ENCODE data around the gene RHBDD3.

Gene RHBDD3

DNA sequence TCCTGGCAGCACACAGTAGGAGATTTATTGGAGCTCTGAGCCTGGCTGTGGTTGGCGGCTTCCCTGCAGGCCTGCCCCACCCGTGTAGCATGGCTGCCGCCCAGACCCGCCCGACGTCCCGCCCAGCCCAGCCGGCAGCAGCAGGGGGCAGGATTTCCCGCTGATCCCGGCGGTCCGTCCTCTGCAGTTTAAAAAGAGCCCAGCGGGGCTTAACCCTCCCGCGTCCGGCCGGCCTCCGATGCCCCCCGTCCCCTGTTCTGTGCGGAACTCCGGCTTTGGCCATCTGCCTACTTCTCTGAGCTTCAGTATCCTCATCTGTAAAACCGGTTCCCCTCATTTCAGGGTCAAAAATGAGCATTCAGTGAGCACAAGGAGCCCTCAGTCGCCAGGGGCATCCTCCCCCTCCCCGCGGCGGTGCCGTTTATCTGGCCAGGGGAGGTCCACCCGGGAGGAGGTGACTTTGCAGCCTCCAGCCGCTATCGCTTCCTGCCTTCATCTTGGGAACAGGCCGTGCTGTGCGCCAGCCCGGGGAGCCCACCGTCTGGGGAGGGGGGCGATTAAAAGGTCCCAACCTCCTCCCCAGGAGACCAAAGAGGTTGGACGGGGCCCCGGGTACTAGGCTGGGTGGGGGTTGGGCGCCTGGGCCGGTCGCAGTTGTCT, 38.5 kb upstream of the RHBDD3 start, which contains the start of gene GAS2L1:
TSS of gene GAS2L1 (plus strand) at position 476 of the 660 bp plus-strand sequence. CDS start 1,456 bp downstream, outside the sequence.
- peak; percentile 46 for DNase-seq

DNA sequence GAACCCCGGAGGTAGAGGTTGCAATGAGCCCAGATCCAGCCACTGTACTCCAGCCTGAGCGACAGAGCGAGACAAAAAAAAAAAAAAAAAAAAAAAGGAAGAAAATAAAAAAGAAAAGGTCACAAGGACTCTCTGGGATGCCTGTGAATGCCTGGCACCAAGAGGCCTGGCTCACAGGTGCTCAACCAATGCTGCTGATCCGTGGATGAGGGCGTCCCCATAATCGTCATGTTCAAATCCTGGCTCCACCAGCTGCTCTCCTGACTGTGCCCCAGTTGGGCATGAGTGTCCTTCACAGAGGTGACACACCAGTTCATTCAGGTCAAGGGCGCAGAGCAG, 38.0 kb upstream of the RHBDD3 start:
- no peak for DNase-seq

DNA sequence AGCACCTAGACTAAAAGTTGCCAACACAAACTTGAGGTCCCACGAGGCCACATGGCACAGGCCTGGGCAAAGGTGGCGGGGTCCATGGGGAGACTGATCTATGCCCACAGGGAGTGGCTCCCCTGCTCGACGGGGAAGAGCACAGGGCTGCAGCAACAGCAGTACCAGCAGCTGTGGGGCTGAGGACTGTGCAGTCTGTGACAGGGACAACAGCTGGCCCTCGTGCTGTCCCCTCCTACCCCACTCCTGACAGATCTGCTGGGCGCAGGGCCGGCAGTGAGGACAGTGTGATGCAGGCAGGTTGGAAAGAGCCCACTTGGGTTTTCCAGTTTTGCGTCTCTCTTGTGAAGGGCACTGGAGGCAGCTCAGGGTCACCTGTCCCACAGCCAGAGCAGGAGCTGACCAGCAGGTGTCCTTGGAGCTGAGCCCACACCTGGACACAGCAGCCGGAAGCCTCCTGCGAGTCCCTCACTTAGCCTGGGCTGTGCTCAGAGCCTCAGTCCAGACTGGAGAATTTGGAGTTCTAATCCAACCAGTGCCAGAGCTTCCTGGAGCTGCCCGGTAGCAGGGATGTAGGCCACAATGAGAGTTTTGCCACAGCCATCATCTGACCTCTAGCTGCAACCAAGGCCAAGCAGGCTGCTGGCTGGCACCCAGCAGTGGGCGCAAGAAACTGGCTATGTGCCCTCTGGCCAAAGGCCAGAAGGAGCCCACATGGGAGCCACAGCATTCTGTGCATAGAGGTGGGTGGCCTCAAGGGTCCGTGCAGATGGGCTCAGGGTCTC, 35.1 kb upstream of the RHBDD3 start:
- DNase-seq = no peak

DNA sequence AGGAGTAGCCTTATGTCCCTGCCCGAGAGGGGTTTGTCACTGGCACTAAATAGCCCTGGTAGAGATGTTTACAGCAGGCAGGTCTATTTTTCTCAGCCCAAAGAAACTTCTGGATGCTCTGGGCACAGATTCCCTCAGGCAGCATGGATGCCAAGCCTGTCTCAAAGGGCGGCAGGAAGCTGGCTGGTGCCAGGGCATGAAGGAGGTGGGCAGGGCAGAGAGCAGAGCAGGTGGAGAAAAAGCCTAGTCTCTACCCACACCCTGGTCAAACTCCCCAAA, 34.6 kb upstream of the RHBDD3 start:
- DNase-seq = no peak

DNA sequence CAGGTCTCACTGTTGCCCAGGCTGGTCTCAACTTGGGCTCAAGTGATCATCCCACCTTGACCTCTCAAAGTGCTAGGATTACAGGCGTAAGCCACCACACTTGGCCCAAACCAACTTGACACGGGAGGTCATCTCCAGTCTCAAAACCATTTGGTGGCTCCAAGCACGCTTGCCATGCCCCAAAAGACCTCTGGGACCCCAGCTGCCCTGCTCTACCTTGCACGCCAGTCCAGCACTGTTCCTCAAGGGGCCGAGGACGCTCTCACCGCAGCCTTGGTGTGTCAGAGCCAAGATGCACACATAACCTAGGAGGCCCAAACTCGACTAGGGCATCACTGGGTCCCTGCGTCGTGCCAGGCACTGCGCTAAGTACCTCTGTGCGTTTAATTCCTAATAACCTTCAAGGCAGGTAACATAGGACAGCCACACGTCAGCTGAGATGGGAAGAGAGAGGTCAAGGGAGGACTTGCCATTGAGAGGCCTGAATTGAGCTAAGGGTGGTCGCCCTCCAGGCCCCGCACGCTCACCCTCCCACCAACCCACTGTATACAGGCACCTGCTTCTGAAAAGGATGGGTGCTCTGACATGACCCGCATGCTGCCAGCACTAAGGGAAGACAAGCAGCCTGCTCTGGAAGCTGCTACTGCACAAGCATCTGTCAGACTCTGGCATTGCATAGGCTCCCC, 34.1 kb upstream of the RHBDD3 start:
- no peak for DNase-seq

DNA sequence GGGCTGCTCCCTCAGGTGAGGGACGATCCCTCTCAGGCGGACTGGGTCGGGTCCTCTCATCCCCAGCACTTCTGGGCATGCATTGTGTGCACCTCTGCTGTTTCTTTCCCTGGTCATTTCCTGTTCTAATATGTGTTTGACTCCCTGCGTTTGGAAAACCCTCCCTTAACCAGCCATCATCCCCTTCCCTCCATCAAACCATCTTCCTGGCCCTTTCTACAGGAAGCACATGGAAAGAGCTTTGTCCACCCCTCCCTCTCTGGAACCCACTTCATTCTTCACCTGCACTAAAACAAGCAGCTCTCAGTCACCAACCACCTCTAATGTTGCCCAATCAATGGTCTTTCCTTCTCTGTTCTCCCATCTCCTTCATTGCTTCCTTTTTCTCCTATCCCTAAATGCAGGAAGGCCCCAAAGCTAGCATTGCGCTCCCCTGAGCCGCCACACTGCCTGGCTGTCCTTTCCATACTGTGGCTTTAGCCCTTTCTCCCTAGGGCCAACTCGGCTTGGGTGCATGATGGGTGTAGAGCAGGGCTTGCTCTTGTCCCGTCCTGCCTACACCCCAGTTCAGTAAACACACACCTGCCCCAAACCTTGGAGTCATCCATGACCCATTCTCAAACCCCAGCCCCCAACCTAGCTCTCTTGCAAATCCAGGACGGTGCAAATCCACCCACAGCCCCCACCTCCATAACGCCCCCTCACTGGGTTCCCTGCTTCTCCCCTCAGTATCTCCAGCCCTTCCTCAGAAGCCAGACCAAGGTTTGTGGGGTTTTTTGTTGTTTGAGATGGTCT, 33.2 kb upstream of the RHBDD3 start:
- DNase-seq = no peak

DNA sequence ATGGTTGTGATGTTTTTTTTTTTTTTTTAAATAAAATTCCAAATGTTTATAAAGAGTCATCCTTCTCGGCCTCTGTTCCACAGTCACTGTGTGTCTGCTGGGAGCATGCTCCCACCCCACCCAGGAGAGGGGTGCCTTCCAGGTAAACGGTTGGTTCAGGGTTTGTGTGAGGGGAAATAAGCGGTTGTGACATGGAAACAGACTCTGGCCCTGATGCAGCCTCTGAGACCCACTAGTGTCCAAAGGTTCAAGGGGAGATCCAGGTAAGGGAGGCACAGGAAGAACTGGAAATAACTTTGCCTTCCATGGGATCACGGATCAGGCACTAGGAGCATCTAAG, 32.7 kb upstream of the RHBDD3 start:
- no peak for DNase-seq

DNA sequence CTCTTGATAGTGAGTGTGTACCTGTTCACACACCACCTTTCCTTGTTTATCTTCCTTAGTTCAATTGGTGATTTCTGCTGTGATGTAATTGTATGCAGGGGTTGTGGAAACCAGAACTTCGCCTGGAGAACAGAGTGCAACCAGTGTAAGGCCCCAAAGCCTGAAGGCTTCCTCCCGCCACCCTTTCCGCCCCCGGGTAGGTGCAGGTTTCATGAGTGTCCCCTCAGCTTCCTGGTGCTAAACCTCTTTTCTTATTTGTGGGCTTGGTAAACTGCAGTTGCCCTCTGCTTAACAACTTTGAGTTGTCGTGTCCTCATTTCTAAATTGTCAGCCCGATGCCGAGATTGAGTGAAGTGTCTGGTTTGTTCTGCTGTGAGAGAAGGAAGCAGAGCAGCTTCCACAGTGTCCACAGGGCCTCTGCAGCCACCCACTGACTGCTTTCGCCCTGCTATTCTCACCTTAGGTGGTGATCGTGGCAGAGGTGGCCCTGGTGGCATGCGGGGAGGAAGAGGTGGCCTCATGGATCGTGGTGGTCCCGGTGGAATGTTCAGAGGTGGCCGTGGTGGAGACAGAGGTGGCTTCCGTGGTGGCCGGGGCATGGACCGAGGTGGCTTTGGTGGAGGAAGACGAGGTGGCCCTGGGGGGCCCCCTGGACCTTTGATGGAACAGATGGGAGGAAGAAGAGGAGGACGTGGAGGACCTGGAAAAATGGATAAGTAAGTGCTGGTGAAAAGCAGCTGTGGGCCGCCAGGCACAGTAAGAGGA, 31.5 kb upstream of the RHBDD3 start:
- no peak for DNase-seq

DNA sequence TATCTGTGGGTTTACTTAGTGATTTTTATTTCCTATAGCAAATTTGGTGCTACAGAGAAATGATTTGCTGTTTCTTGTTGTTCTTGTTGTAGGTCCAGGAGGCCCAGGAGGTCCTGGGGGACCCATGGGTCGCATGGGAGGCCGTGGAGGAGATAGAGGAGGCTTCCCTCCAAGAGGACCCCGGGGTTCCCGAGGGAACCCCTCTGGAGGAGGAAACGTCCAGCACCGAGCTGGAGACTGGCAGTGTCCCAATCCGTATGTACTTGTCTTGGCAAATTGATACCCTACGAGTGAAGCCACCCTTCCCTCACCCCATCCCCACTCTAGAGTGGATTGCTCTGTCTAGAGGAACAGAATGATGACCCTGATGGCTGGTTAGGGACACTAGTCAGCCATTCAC, 30.9 kb upstream of the RHBDD3 start:
- DNase-seq = no peak

DNA sequence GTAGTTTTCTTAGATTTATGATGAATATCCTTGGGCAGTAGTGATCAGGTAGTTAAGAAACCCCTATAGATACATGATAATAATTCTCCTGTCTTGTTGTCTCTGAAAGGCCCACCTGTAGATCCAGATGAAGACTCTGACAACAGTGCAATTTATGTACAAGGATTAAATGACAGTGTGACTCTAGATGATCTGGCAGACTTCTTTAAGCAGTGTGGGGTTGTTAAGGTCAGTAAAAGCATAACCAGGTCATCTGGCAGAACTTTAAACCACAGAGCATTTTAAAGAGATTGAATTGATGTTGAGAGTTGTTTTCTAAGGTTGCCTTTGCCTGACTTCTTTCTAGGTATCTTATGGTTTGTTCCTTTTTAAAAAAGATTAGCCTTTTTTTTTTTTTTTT, 24.6 kb upstream of the RHBDD3 start:
- DNase-seq = no peak

DNA sequence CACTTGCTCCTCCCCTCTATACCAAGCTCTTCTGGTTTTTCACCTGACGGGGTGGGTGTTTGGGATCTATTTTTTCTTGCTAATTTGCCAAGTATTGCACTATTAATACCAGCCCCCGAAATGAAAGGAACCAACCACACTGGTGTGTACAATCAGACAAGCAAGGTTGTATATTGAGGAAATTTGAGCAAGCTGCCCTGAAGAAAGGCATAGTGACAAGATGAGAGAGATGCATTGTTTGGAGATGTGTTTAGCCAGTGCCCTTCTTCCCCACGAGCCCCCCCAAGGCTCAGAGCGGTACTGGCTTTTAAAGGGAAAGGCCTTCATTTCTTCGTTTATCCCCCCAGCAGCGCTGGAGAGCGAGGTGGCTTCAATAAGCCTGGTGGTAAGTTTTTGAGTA, 23.4 kb upstream of the RHBDD3 start:
- DNase-seq = no peak

DNA sequence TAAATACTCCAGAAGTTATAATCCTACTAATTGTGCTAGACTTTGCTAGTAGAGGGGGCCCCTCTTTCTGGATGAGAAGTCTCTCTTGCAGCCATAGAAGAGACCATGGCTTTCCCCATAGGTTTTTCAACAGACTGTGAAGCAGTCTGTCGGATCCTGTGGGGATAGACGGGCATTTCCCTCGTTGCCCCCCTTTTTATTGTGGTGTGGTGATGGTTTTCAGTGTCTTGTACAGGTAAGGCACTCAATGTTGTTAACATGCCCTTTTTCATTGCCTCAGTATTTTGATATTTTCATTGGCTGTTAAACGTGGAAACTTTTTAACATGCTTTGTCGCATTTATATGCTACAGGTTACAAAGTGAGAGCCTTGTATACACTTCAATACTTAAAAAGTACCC, 22.3 kb upstream of the RHBDD3 start:
- DNase-seq = no peak

DNA sequence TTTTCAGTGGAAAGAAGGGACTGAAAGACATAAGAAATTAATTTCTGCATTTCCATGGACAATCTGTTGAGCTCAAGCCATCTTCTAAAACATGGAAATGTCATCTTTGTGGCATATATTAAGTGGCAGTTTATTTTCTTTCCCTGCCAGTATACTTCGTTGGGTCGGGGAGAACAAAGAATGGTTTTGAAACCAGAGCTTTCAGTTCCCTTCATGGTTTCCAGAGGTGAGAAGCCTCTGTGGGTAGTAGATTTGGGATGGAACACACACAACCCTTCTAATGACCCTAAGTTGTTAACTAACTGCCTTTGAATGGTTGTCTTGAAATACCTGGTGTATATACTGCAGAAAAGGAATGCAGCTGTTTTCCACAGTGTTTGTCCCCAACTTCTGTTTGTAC, 21.1 kb upstream of the RHBDD3 start:
- no peak for DNase-seq

DNA sequence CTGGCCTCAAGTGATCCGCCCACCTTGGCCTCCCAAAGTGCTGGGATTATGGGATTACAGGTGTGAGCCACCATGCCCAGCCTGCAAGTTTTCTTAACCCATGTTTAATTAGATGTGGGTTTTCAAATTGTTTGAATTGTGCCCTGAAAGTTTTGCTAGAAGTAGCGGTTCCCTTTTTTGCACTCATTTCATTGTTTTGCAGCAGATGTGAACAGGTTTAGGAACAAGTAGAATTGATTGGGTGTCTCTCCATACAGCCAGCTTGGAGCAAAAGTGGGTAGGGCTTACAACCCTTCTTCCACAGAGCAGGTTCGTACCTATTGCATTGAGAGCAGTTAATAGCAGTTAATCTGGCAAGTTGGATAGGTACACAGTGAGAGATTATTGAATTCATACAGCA, 16.4 kb upstream of the RHBDD3 start:
- no peak for DNase-seq

DNA sequence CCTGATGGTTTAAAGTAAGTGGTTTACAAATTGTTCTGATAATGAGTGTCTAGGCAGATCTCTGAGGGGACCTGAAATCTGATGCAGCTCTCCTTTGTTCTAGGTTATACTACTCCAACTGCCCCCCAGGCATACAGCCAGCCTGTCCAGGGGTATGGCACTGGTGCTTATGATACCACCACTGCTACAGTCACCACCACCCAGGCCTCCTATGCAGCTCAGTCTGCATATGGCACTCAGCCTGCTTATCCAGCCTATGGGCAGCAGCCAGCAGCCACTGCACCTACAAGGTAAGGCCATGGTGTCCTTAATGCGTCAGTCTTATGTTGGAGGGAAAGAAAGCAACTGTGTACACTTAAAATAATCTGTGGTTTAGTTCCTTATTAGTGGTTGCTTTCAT, 10.1 kb upstream of the RHBDD3 start:
- DNase-seq = no peak

DNA sequence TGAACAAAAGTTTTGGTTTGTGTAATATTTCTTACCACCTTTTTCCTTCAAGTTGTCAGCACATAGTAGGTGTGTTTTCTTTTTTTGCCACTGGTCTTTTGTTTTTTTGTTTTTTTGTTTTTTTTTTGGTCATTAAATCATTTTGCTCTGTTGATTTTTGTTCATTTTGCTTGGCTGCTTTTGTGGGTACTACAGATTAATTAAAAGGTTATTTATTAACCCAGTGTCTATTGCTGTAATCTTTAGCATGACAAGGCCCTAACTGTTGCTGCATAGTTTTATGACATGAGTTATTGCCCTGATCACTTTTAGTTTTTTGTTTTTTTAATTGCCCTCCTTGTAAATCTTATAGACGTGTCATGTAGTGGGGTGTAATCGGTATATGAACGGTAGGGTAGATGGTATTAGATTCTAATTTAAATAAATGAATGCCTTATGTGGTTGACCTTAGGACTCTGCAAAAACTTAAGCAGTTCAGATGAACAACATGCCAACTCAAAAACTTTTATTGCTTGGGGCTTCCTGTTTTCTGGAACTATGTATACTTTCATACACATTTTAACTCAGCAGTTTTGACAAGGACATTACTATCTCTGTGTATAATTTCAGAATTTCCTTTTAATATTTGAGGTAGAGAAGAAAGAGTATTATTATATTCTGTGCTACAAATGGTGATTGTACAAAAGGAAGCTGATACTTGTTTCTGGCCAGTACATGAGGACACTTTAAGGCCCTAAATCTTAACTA, 8.2 kb upstream of the RHBDD3 start:
- DNase-seq = no peak

DNA sequence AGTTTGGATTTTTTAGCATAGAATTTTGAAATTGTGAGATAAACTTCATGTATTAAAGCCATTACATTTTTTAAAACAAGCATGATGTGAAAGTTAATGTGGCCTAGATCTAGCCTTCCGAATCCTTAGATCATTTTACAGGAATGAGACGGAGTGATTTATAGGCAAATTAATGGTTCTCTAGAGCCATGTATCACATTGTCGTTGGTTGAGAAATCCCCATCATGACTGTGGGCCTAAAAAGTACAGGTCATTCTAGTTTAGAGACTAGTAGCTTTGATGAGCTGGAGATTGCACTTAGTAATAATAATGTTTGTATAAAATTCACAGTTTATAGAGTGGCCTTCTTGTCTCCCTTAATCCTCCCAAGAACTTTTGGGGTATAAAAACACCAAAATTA, 7.4 kb upstream of the RHBDD3 start:
- no peak for DNase-seq

DNA sequence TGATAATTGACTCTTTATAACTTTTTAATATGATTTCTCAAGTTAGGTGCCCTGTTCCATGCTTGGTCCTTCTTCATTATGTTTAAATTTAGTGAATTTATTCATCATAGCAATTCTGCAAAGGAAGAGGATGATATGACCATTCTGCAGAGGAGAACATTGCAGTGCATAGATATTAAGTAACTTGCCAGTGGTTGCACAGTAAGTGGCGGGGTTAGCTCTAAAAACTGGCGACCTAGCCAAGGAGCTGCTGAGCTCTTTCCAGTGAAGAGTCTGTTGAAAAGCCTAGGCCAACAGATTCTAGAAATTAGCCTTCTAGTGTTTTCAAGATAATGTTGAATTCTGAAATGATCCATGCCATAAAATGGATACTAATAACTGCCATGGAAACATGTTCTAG, 4.8 kb upstream of the RHBDD3 start:
- no peak for DNase-seq

DNA sequence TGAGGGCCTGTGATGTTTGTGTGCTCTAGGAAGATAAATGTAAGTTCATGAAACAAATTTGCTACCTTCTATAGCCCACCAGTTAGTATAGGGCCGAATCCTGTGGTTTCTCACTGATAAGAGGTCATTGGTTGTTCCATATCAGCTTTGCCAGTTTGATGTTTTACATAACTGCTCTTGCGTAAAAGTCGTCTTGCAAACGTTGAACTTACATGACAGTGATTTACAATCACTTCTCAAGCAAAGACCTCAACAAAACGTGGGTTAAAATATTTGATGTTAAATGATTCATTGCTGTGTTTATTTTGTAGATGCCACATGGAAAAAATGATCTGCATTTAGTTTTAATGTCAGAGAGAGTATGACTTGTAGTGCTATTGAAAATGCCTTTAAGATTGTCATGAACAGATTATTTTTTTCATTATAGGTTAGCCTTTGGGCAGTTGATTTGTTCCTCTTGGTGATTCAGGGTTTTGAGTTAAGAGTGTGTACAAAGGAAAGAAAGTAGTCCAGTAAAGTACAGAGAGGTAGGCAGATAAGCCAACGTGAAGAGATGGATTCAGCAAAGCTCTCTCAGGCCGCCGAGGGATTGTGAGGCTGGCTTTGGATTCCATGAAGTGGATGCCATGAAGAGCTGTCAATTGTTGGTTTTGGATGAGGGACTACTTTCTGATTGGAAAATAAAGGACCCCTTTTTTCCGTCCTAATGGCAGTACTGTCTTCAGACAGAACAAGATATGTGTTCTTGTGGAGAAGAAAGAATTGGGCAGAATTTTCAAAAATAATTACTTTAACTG, 2.9 kb upstream of the RHBDD3 start:
- DNase-seq = no peak

DNA sequence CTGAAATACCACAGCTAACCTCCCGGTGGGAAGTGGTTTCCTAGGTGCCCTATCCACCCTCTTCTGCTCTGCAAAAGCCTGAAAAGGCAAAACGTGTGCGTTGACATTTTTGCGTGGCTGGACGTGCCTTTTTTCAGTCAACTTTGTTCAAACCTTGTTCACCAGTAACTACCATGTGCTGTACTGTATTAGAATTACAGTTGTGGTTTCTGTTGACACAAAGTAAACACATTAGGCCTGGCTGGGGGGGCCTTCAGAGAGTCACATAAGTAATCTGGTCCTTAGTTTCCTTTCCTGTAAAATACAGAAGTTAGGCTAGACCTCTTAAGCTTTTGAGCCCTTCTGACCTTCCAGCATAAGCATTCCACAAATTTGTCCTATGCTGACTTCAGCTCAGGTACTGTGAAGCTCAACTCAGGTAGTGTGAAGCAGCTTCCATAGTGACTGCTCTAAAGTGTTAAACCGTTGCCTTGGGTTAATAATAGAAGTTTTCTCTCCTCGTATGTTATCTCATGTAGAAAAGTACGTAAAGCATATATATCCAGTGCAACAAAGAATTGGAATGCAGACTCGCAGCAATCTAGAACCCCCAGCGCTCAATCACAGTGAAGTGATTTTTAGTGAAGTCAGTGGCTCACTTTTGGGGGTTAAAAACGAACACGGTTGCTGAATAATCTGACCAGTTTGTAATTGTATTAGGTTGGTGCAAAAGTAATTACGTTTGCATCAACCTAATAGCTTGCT, 2.1 kb upstream of the RHBDD3 start:
- DNase-seq = no peak

DNA sequence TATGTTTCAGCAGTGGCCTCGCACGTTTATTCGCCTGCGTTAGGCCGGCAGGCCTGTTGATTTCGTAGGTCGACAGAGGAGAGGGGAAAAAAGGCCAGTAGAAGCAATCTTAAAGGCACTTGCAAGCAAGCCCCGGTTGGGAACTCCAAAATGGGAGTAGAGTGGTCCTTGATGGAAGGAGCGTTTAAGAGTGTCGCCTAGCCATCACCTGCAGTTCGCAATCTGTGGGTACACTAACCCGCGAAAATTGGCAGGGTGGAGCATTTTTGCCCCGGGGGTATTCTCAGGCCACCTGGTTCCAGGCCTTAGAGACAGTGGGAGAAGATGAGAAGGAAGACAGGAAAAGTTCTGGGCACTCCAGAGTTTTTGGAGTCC, 1.4 kb upstream of the RHBDD3 start:
- no peak for DNase-seq

Data from SHP77 treated with DMSO at 0.1 percent for 48 hours (cell line).